ENCODE data around the gene RGSL1.
"Not testable (repeated sequence)": the region's sequence is repeated elsewhere in the genome, so short reads cannot be mapped to it uniquely, and the experiment has no call there.

Gene RGSL1

DNA sequence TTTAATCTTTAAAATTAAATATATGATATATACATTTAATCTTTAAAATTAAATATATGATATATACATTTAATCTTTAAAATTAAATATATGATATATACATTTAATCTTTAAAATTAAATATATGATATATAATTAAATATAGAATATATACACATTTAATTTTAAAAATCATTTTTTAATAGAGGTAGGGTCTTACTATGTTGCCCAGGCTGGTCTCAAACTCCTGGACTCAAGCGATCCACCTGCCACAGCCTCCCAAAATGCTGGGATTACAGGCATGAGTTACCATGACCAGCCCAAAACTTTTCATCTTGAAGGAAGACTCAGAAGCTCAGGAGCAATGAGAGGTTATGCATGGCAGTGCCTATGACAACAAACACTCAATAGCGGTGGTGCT, 2.8 kb upstream of the RGSL1 start:
- not testable (repeated sequence) for DNase-seq

DNA sequence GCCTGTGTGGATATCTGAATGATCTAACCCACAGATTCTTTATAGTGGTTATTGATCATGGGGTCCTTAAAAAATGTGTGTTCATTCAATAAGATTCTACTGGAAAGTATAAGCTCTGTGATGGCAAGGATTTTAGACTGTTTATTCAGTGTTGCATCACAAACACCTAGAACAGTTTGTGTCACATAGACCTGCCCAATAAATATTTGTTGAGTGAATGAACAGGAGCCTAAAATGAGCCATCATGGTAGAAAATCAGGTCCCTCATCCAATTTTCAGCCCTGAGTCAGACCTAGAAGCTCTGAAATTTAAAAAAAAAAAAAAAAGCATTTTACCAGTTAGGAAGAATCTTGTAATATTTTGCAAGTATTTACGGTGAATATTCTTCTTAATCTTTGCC, 2.3 kb upstream of the RGSL1 start:
- no peak for DNase-seq

DNA sequence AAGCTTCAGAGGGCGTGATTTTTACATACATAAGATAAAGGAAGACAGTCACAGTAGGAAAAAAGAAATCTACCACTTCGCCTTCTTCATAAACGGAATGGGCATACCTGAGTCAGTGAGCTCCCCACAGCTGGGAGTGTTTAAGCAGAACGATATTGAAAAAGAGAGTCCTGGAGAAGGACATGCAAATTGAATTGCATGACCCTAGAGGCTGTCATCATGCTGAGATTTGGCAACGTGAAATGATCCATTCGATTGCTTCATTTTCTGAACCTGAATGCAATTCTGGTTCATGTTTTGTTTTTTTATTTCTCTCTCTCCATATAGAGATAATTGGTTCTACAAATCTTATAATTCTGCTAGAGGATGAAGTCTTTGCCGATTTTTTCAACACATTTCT, 3.7 kb downstream of the RGSL1 start:
- no peak for DNase-seq

DNA sequence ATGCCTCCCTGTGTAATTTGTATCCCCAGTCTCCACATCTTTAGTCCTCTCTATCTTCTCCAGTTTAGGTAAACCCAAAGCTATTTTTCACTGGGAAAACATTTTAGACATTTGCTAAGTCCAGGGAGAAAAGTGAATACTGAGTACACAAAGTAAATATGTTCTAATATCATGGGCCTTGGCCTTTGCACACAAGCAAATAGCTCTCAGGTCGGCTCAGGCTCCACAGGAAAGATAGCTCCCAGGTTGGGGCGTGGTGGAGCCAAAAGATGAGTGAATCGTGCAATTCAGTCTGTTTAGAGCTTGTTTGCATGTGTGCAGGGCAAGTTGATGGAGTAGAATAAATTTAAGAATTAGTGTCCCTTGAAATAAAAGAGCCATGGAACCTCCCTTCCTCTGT, 7.9 kb downstream of the RGSL1 start:
- DNase-seq: no peak

DNA sequence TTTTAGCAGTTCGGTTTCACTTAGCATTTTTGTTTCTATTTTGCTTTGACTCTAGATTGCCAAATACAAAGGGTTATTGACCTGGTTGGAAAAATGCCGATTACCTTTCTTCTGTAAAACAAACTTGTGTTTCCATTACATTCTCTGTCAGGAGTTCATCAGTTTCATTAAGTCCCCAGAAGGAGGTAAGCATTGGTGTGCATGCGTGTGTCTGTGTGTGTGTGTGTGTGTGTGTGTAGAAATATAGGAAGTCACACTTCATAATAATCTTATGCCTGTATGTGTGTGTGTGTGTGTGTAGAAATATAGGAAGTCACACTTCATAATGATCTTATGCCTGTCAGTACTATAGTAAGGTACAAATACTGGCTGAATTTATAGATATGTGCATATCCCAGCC, 10.0 kb downstream of the RGSL1 start:
- no peak for DNase-seq

DNA sequence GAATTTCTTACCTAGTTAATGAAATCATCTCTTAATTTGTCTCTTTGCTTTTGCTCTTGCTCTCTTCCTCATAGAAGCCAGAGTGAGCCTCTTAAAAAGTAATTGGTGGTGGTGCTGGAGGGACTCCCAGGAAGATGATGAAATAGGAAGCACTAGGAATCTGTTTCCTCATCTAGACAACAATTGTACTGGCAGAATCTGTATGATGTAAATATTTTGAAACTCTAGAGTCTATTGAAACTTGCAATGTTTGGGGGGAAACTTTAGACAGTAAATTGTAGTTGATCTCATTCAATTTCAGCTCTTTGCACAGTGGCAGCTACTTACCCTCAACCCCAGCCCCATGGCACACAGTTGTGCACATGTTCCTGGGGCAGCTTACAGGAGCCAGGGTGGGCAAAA, 10.6 kb downstream of the RGSL1 start:
- DNase-seq: no peak

DNA sequence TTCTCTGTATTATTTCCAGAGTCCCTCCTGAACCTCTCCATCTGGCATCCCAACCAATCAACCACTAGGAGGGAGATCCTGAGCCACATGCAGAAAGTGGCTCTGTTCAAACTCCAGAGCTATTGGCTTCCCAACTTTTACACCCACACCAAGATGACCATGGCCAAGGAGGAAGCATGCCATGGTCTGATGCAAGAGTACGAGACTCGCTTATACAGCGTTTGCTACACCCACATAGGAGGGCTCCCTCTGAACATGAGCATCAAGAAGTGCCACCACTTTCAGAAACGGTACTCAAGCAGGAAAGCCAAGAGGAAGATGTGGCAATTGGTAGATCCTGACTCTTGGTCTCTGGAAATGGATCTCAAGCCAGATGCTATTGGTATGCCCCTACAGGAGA, 23.6 kb downstream of the RGSL1 start:
- DNase-seq: no peak

DNA sequence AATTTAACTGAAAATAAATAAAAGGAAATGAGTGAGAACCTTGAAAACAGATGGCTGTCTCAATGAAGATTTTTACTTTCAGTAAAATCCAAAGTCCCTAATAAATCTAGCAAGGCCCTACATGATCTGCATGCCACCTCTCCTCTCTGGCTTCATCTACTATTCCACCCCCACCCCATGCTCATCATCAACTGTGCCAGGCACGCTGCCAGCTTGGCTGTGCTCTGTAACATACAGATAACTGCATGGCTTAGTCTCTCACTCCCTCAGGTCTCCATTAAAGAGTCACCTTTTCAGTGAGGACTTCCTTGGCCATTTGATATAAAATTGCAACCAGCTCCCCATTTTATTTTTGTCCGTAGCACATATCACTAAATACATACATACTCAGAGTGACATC, 26.7 kb downstream of the RGSL1 start:
- DNase-seq: no peak

DNA sequence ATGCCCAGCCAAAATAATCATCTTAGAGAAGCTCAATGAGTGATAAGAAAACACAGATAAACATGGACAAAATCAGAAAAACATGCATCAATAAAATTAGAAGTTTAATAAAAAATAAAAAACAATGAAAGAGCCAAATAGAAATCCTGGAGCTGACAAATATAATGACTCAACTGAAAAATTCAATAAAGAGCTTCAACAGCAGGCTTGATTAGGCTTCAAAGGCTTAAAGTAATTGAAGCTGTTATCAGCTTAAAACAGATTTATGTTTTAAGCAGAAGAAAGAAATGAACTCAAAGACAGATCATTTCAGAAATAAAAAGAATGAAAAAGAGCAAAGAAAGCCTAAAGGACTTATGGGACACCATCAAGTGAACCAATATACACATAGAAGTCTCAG, 28.3 kb downstream of the RGSL1 start:
- no peak for DNase-seq

DNA sequence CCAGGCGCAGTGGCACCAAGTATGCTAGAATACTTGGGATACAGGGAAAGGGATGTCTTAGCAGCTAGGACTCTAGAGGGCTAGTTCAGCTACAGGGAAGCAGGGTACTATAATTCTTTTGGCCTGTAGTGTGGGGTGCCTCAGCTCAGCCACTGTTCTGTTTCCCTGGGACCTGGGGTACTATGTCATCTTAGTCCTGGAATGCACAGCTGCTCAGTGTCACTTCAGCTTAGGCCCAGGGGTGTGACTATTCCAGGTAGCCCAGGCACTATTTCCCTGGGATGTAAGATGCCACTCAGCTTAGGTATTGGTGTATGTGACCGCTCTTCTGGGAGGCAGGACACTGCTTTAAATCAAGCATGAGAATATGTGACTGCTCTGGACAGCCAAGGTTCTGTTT, 34.1 kb downstream of the RGSL1 start:
- no peak for DNase-seq

DNA sequence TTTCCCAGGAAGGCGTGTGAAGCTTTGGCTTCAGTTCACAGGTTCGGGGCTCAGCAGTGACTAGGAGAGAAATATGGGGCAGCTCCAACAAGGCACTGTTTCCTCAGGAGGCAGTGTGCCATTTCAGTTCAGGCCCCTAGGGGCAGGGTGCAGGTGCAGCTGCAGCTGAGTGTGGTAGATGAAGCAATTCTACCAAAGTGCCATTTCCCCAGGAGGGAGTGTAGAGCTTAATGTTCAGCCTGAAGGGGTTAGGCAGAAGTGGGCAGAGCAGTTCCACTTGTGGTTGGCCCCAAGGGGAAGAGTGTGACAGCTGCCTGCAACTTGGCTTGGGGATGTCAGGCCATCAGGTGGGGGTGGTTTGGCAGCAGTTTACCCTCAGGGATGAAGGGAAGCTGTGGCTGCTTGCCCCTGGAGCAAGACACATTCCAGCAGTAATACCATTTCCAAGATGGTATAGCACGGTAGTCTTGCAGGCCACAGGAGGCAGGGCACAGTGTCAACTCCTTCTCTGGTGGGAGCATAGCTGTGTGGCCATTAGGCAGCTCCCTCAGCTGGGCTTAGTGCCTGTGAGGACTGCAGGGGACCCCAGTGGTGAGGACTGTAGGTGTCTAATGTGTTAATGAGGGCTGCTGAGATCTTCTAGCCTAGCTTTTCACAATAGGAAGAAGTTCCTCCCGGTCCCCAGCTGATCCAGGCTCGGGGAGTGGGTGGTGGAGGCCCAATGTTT, 34.7 kb downstream of the RGSL1 start:
- DNase-seq: peak; percentile 44 to 48

DNA sequence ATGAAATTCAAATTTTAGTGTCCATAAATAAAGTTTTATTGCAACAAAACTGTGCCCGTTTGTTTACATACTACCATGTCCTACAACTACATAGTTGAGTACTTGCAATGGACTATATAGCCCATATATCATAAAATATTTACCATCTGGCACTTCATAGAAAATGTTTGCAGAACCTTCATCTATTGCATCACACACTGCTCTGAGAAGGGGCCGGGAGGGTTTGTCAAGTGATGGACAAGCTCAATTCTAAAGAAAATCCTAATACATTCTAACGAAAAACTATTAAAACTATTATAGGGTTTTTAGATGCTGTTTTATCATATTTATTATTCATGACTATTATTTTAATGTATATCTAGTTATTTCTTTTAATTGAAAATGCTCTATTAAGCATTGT, 35.9 kb downstream of the RGSL1 start:
- no peak for DNase-seq

DNA sequence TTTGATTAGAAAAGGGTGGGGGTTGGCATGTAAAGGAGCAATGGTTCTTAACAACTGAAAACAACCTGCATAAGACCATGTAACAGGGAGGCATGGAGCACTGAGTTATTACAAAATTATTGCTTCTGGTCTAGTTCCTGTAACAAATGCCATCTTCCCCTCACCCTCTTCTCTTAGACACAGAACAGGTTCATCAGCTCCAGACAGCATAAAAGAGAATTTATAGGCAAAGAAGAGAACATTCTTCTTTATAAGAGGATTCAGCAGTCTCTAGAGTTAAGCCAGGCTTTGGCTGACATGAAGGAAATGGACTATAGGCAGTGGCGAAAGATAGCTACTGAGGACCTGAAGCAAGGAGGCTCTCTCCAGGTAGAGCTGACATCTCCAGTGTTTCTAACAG, 38.9 kb downstream of the RGSL1 start:
- no peak for DNase-seq

DNA sequence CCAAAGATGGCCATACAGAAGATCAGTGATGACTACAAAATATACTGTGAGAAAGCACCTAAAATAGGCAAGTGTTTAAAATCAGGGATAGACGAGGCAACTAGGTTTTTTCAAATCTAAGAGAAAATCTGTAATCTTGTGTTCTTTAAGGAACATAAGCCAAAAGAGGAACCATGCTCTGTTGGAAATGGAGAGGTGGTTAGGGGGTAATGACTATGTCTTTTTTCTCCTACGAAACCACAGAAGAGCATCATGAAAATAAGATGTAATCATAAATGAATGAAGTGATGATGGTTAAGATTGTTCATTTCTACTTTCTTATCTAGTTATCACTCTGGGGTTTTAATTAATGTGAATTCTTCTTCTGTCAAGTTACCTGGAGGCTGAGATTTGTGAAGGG, 43.1 kb downstream of the RGSL1 start:
- no peak for DNase-seq

DNA sequence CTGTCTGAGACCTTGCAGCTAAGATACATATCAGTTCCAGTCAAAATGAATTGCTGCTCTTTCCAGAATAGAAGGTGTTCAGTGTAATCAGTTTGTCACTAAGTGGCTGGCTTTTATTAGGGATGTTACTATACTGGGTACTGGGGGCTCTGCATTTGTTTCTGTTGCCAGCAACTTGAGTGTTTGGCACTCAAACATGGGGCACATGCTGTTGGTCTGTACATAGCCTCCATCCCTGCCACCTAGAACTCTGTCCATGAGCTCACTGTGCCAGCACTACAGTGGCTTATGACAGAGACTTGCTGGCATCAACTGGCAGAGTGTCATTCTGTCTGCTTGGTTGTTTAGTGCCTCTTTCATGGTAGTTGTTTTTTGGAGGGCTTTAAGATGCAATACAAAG, 45.1 kb downstream of the RGSL1 start:
- DNase-seq: no peak

DNA sequence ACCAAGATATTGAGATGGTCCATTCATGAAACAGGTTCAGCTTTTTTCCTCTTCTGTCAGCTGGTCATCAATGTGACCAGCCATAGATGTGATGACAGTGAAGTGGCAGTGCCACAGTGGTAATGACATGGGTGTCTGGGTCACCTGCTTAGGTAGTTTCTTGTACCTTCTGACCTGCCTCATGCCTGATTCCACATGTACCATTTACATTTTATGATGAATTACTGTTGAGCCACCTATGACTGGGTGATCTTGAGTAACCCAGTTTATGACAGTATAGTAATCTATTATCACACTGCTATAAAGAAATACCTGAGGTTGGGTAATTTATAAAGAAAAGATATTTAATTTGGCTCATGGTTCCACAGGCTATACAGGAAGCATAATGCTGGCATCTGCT, 45.7 kb downstream of the RGSL1 start:
- no peak for DNase-seq

DNA sequence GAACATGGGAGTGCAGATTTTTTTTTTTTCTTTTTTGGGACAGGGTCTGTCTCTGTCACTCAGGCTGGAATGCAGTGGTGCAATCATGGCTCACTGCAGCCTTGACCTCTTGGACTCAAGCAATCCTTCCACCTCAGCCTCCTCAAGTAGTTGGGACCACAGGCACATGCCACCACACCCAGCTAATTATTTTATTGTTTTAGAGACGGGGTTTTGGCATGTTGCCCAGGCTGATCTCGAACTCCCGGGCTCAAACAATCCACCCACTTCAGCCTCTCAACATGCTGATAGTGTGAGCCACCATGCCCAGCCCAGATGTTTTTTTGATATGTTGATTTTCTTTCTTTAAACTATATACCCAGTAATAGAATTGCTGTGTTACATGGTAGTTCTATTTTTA, 57.7 kb downstream of the RGSL1 start:
- peak; percentile 10 to 35 for DNase-seq

DNA sequence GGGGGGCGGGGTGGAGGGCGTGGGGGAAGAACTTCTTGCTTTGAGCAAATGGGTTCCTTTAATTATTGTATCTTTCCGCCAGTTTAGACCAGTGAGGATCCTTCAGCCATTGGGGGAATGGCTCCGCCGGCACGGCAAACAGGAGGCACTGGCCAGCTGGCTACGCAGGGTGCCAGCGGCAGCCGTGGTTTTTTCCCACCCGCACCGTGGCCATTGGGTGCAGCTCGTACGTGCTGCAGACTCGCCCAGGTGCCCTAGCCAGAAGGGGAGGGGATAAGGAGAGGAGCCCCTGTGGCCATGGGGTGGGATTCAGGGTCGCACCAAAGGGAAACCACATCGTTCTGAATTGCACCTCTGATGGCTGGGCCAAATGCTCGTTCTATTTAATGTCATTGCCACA, 65.6 kb downstream of the RGSL1 start:
- no peak for DNase-seq

DNA sequence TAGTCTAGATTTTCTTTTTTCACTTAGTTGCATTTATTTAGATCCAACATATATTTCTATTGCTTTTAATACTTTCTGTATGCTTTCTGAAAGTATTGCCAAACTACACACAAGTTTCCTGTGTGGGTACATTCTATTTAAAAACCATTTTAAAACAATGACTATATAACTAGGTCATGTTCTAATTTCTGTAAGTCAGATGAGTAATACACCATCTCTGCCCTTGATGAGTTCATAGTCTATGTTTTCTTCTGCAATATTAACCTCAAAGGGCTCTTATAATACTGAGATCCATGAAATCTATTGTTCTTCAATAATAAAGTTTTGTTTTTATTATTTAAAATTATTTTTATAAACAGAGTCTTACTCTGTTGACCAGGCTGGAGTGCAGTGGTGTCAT, 70.8 kb downstream of the RGSL1 start:
- DNase-seq: no peak

DNA sequence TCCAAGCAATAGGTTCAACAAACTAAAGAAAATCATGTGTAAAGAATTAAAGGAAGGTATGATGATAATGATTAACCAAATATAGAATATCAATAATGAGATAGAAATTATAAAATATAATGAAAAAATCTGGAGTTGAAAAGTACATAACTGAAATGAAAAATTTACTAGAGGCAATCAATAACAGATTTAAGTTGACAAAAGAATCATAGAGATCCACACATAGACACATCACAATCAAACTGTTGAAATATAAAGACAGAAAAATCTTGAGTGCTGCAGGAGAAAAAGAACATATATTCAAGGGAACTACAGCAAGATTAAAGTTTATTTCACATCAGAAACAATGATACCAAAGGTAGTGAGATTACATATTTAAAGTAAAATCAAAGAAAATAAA, 75.4 kb downstream of the RGSL1 start:
- no peak for DNase-seq

DNA sequence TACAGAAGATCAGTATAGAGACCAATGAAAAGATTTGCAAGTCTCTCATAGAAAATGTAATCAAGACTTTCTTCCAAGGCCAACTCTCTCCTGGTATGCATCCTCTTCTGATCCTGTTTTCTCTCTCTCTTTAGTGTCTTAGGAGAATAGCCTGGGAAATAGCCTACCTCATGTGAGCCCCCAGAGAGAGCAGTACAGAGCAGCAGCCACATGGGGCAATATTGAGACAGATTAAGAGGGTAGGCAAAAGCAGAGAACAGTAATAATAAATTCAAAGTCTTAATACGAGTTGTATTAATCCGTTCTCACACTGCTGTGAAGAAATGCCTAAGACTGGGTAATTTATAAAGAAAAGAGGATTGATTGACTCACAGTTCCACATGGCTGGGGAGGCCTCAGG, 77.7 kb downstream of the RGSL1 start:
- no peak for DNase-seq

DNA sequence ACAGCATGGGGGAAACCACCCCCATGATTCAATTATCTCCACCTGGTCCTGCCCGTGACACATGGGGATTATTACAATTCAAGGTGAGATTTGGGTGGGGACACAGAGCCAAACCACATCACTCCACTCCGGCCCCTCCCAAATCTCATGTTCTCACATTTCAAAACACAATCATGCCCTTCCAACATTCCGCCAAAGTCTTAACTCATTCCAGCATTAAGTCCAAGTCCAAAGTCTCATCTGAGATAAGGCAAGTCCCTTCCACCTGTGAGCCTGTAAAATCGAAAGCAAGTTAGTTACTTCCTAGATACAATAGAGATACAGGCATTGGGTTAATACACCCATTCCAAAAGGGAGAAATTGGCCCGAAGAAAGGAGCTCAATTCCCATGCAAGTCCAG, 78.3 kb downstream of the RGSL1 start:
- DNase-seq: not testable (repeated sequence)

DNA sequence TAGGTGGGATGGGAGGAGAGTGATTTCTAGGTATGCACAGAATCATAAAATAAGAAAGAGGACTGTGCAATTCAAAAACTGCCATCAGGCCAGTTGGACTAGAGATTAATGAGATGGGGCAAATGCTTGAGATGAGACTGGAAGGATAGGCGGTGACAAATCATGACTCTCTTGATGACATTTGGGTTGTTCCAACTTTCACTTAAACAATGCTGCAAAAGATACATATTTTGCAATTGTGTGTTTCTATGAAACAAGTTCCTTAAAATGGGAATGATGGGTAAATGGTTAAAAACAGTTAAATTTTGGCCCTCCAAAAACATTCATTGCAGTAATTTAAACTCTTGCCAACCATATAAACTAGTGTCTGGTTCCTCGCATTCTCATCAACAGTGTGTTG, 84.0 kb downstream of the RGSL1 start:
- DNase-seq: no peak

DNA sequence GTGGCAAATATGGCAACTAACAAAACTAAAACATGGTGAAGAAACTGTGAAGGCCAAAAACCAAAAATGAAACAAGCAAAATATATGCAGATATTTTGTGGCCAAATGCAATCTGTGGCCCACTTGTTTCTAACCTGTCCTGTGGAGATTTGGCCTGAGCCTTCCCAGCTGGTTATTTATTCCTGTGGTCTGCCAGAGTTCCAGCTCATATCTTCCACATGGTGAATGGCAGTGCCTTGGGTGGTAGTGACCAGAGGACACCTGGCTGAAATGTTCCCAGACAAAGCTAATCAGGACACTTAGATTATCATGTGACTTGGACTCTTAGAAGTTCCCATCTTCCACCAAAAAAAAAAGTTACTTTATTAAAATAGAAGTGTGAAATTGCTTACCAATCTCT, 99.4 kb downstream of the RGSL1 start:
- DNase-seq: no peak

DNA sequence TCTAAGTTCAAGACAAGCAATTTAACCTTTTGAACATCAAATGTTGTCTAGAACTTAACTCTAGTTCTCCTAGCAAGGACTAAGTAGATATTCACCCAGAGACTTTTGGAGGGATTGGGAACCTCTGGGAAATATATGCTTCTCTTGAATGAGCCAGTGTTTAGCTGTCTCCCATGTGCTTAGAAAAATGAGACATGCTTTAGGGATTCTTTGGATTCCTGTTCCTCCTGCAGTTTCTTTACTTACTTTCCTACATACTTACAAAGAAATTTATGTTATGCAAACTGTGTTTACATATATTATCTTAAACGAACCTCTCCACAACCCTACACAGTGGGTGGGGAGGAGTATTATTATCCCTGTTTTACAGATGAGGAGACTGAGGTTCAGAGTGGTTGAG, 99.9 kb downstream of the RGSL1 start:
- no peak for DNase-seq

DNA sequence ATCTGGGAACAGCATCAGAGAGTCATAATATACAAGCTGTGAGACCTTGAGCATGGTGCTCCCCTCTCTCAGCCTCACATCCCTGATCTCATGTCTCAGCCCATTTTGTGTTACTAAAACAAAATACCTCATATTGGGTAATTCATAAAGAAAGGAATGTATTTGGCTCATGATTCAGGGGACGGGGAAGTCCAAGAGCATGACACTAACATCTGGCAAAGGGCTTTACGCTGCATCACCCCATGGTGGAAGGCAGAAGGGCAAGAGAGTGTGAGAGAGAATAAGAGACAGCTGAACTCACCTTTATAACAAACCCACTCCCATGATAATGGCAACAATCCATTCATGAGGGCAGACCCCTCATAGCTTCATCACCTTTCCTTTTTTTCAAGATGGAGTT, 102.6 kb downstream of the RGSL1 start:
- no peak for DNase-seq

Data from NCI-H524 (cell line).